IMR-90 (cell line): ENCODE measurements around the gene ADARB2.

Experiments
- BHLHE40 ChIP-seq: fragments of 150-350 bp; IDR thresholded peaks from 2 replicates; pipeline ENCODE4 v1.6.1; 2016; ENCODE audit warnings: mild to moderate bottlenecking, low read depth, low read length
- CTCF ChIP-seq: conservative IDR thresholded peaks from 2 replicates; pipeline ENCODE4 v1.5.1; 2012; ENCODE audit warnings: mild to moderate bottlenecking, low read depth, low read length, improper control_type of control experiment
- ELK1 ChIP-seq: fragments of 150-350 bp; IDR thresholded peaks from 2 replicates; pipeline ENCODE4 v1.6.1; 2016; ENCODE audit warnings: low read depth, mild to moderate bottlenecking, low read length, moderate library complexity, borderline replicate concordance
- FOS ChIP-seq: fragments of 150-350 bp; IDR thresholded peaks from 2 replicates; pipeline ENCODE4 v1.6.1; 2016; ENCODE audit warnings: low read depth, low read length
- MAFK ChIP-seq: IDR thresholded peaks from 2 replicates; pipeline ENCODE4 v1.6.1; 2012; ENCODE audit warnings: low read depth, low read length, improper control_type of control experiment
- MAZ ChIP-seq: IDR thresholded peaks from 2 replicates; pipeline ENCODE4 v1.6.1; 2012; ENCODE audit warnings: low read depth, mild to moderate bottlenecking, low read length, improper control_type of control experiment, moderate library complexity, borderline replicate concordance
- POLR2A ChIP-seq: IDR thresholded peaks from 2 replicates; pipeline ENCODE4 v1.6.1; 2012; ENCODE audit warnings: mild to moderate bottlenecking, low read depth, low read length
- RAD21 ChIP-seq: IDR thresholded peaks from 2 replicates; pipeline ENCODE4 v1.6.1; 2012; ENCODE audit warnings: low read length, improper control_type of control experiment
- RFX5 ChIP-seq: IDR thresholded peaks from 2 replicates; pipeline ENCODE4 v1.8.0; 2012; ENCODE audit warnings: low read depth, mild to moderate bottlenecking, low read length, moderate library complexity
- SMC3 ChIP-seq: fragments of 150-350 bp; IDR thresholded peaks from 2 replicates; pipeline ENCODE4 v1.6.1; 2016; ENCODE audit warnings: low read depth, mild to moderate bottlenecking, antibody characterized with exemption, low read length, moderate library complexity

DNA sequence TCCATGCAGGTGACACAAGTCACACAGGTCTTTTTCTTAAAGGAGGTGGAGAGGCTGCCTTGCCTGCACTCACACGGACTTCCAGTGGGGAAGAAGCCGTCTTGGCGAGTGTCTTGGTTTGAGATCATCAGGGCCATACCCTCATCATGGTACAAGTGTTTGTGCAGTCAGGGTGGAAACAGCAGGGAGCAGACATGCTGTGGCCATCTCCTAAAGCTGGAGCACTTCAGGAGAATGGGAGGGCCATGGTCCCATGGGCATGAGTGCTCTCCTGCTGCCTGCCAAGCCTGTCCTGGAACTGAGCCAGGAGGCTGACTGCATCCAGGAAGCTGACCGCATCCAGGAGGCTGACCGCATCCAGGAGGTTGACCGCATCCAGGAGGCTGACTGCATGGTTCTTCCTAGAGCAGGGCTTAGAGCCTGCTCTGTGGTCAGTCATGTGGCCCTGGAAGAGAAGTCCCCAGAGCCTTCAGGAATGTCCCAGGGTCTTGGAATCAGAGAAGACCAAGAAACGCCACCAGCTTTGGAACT lies 98.4 kb downstream of the ADARB2 start:
- TF ChIP-seq ELK1: no peak
- TF ChIP-seq CTCF: no peak
- no peak for TF ChIP-seq BHLHE40
- TF ChIP-seq POLR2A: no peak
- TF ChIP-seq RFX5: no peak
- no peak for TF ChIP-seq SMC3
- TF ChIP-seq MAFK: no peak
- TF ChIP-seq FOS: no peak
- no peak for TF ChIP-seq MAZ
- TF ChIP-seq RAD21: no peak
